Body of pancreas (tissue), 4 donors: ENCODE data around the gene ALX4. TPM values are rescaled to one million over a fixed set of nuclear protein-coding genes. Genes with fewer than 3 reads are reported as not detected.

ENCODE experiments used
- ATAC-seq: fragments of 150-250 bp; one replicate; pipeline ENCODE4 v1.9.1; 2016
- DNase-seq, 4 donors: peaks; one replicate each; pipeline ENCODE4 v3.0.0-alpha.2; 2019
- H3K27ac ChIP-seq, 4 donors: fragments of 200-600 bp; sonication (generic); 1 replicate in 3 of 4; 2 replicates in 1 of 4; pipeline versions ENCODE4 v1.5.1 to v1.6.1; 2016 to 2019; ENCODE audit warnings: mild to moderate bottlenecking in 1 of 4, mixed read lengths in 1 of 4, moderate library complexity in 1 of 4
- H3K27me3 ChIP-seq, 2 donors: fragments of 200-600 bp; sonication (generic); one replicate each; pipeline ENCODE4 v1.6.0; 2016; ENCODE audit warnings: mild to moderate bottlenecking in 1 of 2
- H3K36me3 ChIP-seq, 2 donors: fragments of 200-600 bp; sonication (generic); replicated peaks in 1 of 2; 2 replicates each; pipeline ENCODE4 v1.5.1; 2016; ENCODE audit warnings: low read depth in 2 of 2; ENCODE audit not compliant: insufficient read depth in 1 of 2
- H3K4me1 ChIP-seq: fragments of 200-600 bp; sonication (generic); one replicate; pipeline ENCODE4 v1.6.0; 2016
- H3K4me3 ChIP-seq, 2 donors: fragments of 200-600 bp; sonication (generic); 1 replicate in 1 of 2; 2 replicates in 1 of 2; pipeline ENCODE4 v1.5.1; 2016 to 2019
- H3K9me3 ChIP-seq, 3 donors: fragments of 200-600 bp; sonication (generic); 1 replicate in 2 of 3; 2 replicates in 1 of 3; pipeline ENCODE4 v1.5.1; 2016
- POLR2A ChIP-seq, 3 donors: fragments of 450-650 bp; IDR thresholded peaks; one replicate each; pipeline ENCODE4 v1.6.1; 2016; ENCODE audit warnings: antibody characterized with exemption in 3 of 3, mild to moderate bottlenecking in 2 of 3
- WGBS, 2 donors: methylation state at CpG; one replicate each; pipeline ENCODE4 v1.1.5; 2017; 5-methylcytosine and 5-hydroxymethylcytosine counted together
- intact Hi-C: fragments of 100-400 bp; cut with DNase I; formaldehyde crosslinking; loops from one replicate; pipeline ENCODE4 v1.15.1; 2023
- total RNA-seq, 2 donors: library from RNA; depleted of rRNA; stranded (reverse); fragments of >200 nt; gene quantifications; one replicate each; pipeline ENCODE4 v1.1.0, GENCODE V29; 2016
- TF ChIP-seq, protein P1 (sequence below), 7 experiments: fragments of 450-650 bp in 4 of 7; fragments of 200-600 bp in 3 of 7; sonication (generic) in 3 of 7; IDR thresholded peaks; one replicate each; pipeline ENCODE4 v1.5.1; 2016 to 2019; ENCODE audit warnings: antibody characterized with exemption in 7 of 7

ALX4 gene
- total RNA-seq, 2 donors from 2014 or later, result not detected

DNA sequence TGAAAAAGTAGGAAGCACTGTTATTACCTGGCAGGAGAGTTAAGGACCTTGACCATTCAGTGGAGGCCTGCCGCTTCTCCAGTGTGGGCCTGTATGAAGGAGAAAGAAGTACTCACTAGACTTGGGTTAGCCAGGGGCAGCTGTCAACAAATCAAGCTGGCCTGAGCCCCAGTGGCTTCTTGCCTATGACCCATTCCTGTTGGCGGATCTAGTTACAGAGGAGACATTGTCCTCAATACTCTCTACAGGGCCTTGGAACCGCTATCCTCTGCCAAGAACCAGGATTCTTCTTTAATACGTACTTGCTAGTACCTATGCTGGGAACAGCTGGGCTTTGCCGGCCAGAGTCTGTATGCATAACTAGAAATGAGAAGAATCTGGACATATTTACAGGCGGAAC is 68.1 kb downstream of the ALX4 start:
- intact Hi-C loops, result no loop called here
- no peaks in the 10 kb centered on the region for H3K36me3 ChIP-seq
- peaks cover 18% of the 10 kb centered on the region for H3K4me1 ChIP-seq
- no peak overlapping the region for H3K27ac ChIP-seq
- H3K9me3 ChIP-seq, result no peaks in the 10 kb centered on the region
- TF ChIP-seq, protein P1, sequence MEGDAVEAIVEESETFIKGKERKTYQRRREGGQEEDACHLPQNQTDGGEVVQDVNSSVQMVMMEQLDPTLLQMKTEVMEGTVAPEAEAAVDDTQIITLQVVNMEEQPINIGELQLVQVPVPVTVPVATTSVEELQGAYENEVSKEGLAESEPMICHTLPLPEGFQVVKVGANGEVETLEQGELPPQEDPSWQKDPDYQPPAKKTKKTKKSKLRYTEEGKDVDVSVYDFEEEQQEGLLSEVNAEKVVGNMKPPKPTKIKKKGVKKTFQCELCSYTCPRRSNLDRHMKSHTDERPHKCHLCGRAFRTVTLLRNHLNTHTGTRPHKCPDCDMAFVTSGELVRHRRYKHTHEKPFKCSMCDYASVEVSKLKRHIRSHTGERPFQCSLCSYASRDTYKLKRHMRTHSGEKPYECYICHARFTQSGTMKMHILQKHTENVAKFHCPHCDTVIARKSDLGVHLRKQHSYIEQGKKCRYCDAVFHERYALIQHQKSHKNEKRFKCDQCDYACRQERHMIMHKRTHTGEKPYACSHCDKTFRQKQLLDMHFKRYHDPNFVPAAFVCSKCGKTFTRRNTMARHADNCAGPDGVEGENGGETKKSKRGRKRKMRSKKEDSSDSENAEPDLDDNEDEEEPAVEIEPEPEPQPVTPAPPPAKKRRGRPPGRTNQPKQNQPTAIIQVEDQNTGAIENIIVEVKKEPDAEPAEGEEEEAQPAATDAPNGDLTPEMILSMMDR (IDR thresholded peaks at IDR 0.05), result no peak
- TF ChIP-seq POLR2A (IDR thresholded peaks at IDR 0.05), result no peak
- WGBS, 2 donors, result 86 to 92% methylated on average over 6 of the region's 6 CpGs
- H3K4me3 ChIP-seq, result no peak overlapping the region
- no peak for DNase-seq
- no peak for ATAC-seq
- no peaks in the 10 kb centered on the region for H3K27me3 ChIP-seq

DNA sequence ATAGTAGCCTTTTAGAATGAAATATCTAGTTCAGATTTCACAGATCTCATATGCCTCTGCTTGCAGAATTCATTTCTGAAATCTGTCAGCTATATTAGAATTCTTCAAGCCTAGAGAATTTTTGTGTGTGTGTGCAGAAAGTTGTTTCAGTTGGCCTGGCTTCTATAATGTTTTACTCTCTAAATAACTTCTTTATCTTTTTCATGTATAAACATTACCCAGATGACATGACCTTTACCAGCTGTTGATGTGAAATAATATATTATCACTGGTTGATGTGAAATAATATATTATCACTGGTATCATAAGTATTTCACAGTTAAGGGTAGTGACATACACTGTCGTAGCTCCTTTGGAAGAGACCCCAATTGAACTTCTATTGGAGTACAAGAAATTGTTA is 72.8 kb downstream of the ALX4 start:
- DNase-seq (no peak), ATAC-seq (no peak)
- Histone ChIP-seq H3K4me1 (peaks cover 9% of the 10 kb centered on the region), H3K9me3 (no peaks in the 10 kb centered on the region), H3K36me3 (no peaks in the 10 kb centered on the region), H3K27me3 (no peaks in the 10 kb centered on the region), H3K4me3 (no peak overlapping the region), H3K27ac (no peak overlapping the region)
- no peak for TF ChIP-seq POLR2A (IDR thresholded peaks at IDR 0.05)
- TF ChIP-seq, protein P1 (IDR thresholded peaks at IDR 0.05), result no peak
- WGBS, 2 donors, result 80 to 81% methylated on average over 1 of the region's 1 CpG
- intact Hi-C loops, result no loop called here

DNA sequence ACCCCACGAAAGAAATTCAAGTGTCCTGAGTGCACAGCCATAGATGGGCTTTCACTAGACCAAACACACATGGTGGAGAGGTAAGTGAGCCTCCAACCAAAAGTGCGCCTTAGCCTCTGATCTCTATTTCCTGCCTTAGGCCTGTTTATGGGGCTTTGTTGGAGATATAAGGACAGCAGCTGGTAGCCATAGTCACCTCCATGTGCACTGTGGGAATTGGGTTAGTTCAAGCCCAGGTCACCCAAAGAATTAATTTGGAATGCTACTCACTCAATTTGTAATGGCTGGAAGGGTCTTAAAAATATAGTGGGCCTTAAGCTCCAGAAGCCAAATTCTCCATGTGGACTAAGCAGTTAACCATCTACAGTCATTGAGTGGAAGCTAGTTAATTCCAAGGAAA is 73.6 kb downstream of the ALX4 start:
- no peaks in the 10 kb centered on the region for H3K27me3 ChIP-seq
- H3K36me3 ChIP-seq, result no peaks in the 10 kb centered on the region
- no peak overlapping the region for H3K4me3 ChIP-seq
- DNase-seq, result no peak
- H3K9me3 ChIP-seq, result no peaks in the 10 kb centered on the region
- 87 to 89% methylated on average over 2 of the region's 2 CpGs for WGBS, 2 donors
- peaks cover 9% of the 10 kb centered on the region for H3K4me1 ChIP-seq
- intact Hi-C loops, result no loop called here
- H3K27ac ChIP-seq, result peak overlapping the region in 1 of 4 donors; percentile 26
- no peak for ATAC-seq
- no peak for TF ChIP-seq POLR2A (IDR thresholded peaks at IDR 0.05)
- TF ChIP-seq, protein P1 (IDR thresholded peaks at IDR 0.05), result no peak

- Histone ChIP-seq H3K4me3 (no peak overlapping the region), H3K9me3 (no peaks in the 10 kb centered on the region), H3K27ac (no peak overlapping the region), H3K27me3 (no peaks in the 10 kb centered on the region), H3K36me3 (no peaks in the 10 kb centered on the region), H3K4me1 (peaks cover 9% of the 10 kb centered on the region)
- intact Hi-C loops, result no loop called here
- DNase-seq (no peak), ATAC-seq (no peak)
- TF ChIP-seq, protein P1 (IDR thresholded peaks at IDR 0.05), result no peak
- no peak for TF ChIP-seq POLR2A (IDR thresholded peaks at IDR 0.05)
- 90 to 95% methylated on average over 8 of the region's 8 CpGs for WGBS, 2 donors
Observed at GRCh38 chr11:44235765-44236201, 74.2 kb downstream of the ALX4 start.

- H3K4me3 ChIP-seq, result no peak overlapping the region
- H3K9me3 ChIP-seq, result no peaks in the 10 kb centered on the region
- no peaks in the 10 kb centered on the region for H3K4me1 ChIP-seq
- TF ChIP-seq POLR2A (IDR thresholded peaks at IDR 0.05), result no peak
- TF ChIP-seq, protein P1 (IDR thresholded peaks at IDR 0.05), result no peak
- H3K27ac ChIP-seq, result no peak overlapping the region
- no peaks in the 10 kb centered on the region for H3K27me3 ChIP-seq
- DNase-seq (no peak), ATAC-seq (no peak)
- intact Hi-C loops, result no loop called here
- no peaks in the 10 kb centered on the region for H3K36me3 ChIP-seq
- 91 to 95% methylated on average over 3 of the region's 3 CpGs for WGBS, 2 donors
Observed at GRCh38 chr11:44229624-44230023, 80.3 kb downstream of the ALX4 start.
